ENCODE measurements around the gene NECTIN1. TPM values are rescaled to one million over a fixed set of nuclear protein-coding genes. Genes with fewer than 3 reads are reported as not detected.
A peak's percentile ranks its signal among the peaks of the same experiment; 100 is the strongest.

Gene NECTIN1
- total and polyA plus RNA-seq, 2 of the 13 experiments (the other 11 are each of a cell fraction or from before 2014, with no cell fraction given) = 3.9 to 7.3 TPM

GRCh38 chr11:119615882-119616196 lies 113.2 kb downstream of the NECTIN1 start:
- DNase-seq (ENCODE audit: low spot score) (no peak), ATAC-seq (peak; percentile 33), FAIRE-seq (no peak)
- ChIA-PET CTCF (ENCODE audit: low intra/inter-chr PET ratio, low total read pairs) (no interaction called here), POLR2A (no interaction called here)
- Histone ChIP-seq H3K27me3 (ENCODE audit: control insufficient read depth in 1 of 2, insufficient read depth in 2 of 2, low read length in 2 of 2) (peaks cover 1 to 23% of the 10 kb centered on the region in 2 experiments; a peak in 4 of 5 replicates), H3K36me3 (replicated peaks in 1 of 2; ENCODE audit: control insufficient read depth in 1 of 2, insufficient read depth in 2 of 2, low read length in 2 of 2) (no peaks in the 10 kb centered on the region), H3K27ac (ENCODE audit: extremely low read length, insufficient read depth, low read length) (no peak overlapping the region), H3K4me3 (replicated peaks in 1 of 3; ENCODE audit: insufficient read depth in 1 of 3, low read depth in 2 of 3, low read length in 3 of 3) (no peak overlapping the region), H4K20me1 (ENCODE audit: insufficient read depth, low read length) (no peaks in the 10 kb centered on the region), H3K79me2 (ENCODE audit: insufficient read depth, low read length) (no peaks in the 10 kb centered on the region), H3K9ac (ENCODE audit: insufficient read depth, low read depth, low read length) (no peak overlapping the region), H3K4me1 (ENCODE audit: insufficient read depth, low read length) (peaks cover 48% of the 10 kb centered on the region), H3K4me2 (ENCODE audit: low read depth, low read length) (peak overlapping the region; percentile 47), H3K9me3 (ENCODE audit: low read length) (no peaks in the 10 kb centered on the region), H2AFZ (ENCODE audit: low read length) (no peak overlapping the region)
- in situ Hi-C loops (cut with HindIII; ENCODE audit: extremely low pct_ligation_motif_present, low pct_unique_long_range_greater_than_20kb) = no loop called here
- 0 out of 2 replicates have a peak, but pooled peaks have one; percentile 9 for TF ChIP-seq HNF1B (CRISPR knock-in tag; IDR thresholded peaks at IDR 0.05)
- TF ChIP-seq SAP130 (CRISPR knock-in tag; IDR thresholded peaks at IDR 0.05; ENCODE audit: low read depth) = 0 out of 2 replicates have a peak, but pooled peaks have one; percentile 1
- no peak for TF ChIP-seq IRF2 (CRISPR knock-in tag; IDR thresholded peaks at IDR 0.05)
- no peak for TF ChIP-seq MED8 (CRISPR knock-in tag; IDR thresholded peaks at IDR 0.05; ENCODE audit: insufficient replicate concordance)
- no peak for TF ChIP-seq ZSCAN21 (CRISPR knock-in tag; IDR thresholded peaks at IDR 0.05; ENCODE audit: borderline replicate concordance)
- TF ChIP-seq KAT8 (CRISPR knock-in tag; IDR thresholded peaks at IDR 0.05) = 0 out of 2 replicates have a peak, but pooled peaks have one; percentile 6
- BruUV-seq (replicated peaks) = no TSS peak
- intact Hi-C loops (cut with micrococcal nuclease; ENCODE audit: unreplicated experiment) = no loop called here

Measured in HepG2 (cell line).